Measurements from ENCODE around the gene SUMF1.

SUMF1 gene

DNA sequence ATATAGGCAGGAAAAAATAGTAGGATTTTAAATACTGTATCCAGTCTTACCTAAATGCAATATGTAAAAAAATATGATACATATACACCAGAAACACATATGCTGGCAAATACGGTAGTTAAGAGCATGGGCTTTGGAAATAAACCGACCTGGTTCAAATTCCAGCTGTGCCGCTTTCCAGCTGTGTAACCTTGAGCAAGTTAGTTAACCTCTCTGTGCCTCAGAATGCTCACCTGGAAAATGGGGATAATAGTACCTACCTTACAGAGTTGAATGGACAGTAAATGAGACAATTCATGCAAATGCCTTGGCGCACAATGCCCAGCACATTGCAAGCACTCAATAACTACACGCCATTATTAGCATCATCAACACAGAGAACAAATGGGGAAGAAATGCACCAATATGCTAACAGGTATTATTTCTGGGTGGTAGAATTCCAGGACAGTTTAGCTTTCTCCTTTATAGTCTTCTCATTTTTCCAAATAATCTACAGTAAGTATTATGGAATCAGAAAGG lies 50.6 kb downstream of the SUMF1 start:
- DNase-seq (ENCODE audit: low read depth): no peak

DNA sequence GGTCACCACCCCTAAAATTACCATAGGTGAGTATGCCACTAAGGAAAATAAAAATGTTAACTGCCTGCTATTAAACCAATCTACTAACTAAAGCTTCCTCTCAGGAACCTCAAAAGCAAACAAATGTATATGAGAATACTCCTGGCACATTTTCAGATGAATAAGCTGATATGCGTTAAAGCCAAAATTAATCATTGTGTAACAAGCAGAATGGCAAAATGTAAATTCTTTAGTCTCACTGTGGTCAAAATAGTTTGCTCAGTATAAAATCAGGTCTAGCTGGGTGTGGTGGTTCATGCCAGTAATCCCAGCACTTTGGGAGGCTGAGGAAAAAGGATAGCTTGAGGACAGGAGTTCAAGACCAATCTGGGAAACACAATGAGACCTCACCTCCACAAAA lies 53.6 kb downstream of the SUMF1 start:
- no peak for DNase-seq (ENCODE audit: low read depth)

DNA sequence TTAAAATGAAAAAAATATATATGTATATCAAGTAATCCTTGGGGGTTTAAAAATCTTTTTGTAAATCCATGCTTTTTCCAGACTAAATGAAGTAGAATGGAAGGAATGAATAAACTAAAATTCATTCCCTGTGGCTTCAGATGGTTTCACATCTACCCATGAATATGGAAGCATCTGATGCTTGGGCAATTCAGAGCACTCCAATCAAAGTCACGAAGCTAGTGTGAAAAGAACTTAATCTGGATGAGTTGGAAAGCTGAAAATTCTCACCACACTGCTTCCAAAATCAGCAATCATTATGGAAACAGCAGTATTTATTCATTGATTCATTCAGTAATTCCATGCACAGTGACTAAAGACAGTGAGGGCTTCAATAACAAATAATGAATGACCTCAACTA lies 55.2 kb downstream of the SUMF1 start:
- DNase-seq (ENCODE audit: low read depth): no peak

DNA sequence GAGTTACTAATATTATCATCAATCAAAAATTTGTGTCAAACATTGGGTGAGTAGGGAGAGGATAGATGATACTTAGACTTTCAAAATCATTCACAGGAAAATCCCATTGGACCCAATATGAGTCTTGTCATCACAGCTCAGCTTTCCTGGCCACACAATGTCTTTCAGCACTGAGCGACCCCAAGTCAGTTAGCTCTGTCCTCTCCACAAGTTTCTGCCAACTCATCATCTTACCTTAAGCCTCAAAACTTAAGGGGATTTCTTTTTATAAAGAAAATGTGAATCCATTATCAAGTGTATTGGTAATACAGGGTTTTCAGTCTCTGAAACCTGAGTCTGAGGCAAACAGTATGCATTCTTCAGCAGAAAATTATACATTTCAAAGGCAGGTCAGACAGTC lies 55.8 kb downstream of the SUMF1 start:
- DNase-seq (ENCODE audit: low read depth): no peak

DNA sequence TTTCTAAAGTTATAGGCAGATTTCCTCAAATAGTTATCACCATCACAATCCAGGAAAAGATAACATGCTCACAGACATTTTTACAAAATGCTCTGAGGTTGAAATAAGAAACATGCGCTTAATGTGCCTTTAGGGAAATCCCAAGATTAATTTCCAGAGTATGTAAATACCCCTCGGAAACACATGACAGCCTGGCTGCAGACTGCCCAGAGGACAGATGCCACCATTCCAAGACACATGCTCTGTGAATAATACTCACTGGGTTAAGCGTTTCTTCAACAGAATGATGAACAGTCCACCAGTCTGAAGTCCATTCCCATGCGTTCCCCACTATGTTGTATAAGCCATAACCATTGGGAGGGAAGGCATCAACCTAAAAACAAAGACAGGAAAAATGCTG lies 56.5 kb downstream of the SUMF1 start:
- DNase-seq (ENCODE audit: low read depth): no peak

DNA sequence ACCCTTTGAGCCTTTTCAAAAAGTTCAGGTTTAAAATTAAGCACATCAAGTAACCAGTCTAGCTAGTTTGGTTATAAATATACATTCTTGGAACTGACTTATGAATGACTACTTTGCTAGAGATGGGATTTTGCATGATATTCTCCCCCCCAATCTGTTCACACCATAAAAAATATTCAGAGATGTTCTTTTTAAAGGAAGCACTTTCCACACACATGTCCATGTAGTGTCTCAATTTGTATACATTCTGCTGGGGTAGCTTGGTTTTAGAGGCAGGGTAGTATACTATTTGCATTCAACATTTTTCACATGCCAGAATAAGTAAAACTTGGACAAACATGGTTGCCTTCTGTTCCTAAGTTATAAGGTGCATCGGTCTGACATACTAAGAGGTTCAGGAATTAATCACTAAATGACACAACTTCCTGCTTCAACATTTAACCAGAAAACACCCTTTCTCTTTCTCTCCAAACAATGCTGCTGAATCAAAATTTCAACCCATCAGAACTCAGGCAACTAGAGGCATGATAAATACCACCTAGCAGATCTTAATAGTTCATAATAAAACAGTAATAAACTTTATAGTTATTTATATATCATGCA lies 57.0 kb downstream of the SUMF1 start:
- no peak for DNase-seq (ENCODE audit: low read depth)

DNA sequence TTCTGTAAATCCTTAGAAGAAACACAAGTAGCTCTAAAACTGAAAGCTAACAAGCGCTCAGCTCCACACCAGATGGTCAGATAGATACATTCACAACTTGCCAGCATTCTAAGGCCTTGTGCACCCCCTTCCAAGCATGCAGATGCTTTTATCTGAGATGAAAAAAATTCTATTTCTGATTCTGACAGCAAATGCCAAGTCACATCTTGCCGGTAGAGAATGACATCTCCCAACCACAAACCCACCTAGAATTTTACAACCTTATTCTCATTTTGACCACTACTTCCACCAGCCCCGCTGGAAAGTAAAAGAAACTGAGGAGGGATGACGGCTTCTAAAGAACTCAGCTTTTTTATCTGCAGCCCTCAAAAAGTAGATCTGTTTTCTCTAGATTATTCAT lies 57.7 kb downstream of the SUMF1 start:
- no peak for DNase-seq (ENCODE audit: low read depth)

DNA sequence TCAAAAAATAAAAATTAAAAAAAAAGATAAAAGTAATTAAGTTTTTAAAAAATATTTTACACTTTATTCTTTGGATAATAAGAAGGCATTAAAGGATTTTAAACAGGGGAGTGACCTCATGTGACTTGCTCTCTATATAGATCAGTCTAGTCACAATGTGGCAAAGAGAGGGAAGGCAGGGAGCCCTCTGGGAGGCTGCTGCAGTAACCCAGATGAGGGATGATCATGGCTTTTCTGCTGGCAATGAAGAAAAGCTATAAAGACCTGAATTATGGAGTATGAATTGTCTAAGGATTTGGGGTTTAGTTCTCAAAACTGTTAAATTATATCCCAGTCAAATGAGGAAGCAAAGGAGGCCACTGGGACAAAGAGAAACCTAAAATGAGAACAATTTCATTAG lies 58.1 kb downstream of the SUMF1 start:
- no peak for DNase-seq (ENCODE audit: low read depth)

DNA sequence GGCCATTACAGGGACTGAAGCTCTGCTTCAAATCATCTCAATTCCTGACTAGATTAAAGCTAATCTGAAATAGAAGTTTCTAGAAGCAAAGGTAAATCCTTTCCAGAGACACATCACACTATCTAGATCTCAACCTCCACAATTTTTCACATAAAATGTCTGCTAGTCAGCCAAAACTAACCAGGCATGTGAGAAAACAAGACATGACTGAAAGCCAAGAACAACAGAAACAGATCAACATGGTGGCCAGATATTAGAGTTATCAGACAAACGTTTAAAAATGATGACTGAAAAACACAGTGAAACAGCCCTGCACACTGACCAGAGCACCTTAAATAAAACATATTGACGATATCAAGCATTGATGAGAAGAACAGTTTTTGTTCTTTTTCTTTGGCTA lies 59.1 kb downstream of the SUMF1 start:
- no peak for DNase-seq (ENCODE audit: low read depth)

DNA sequence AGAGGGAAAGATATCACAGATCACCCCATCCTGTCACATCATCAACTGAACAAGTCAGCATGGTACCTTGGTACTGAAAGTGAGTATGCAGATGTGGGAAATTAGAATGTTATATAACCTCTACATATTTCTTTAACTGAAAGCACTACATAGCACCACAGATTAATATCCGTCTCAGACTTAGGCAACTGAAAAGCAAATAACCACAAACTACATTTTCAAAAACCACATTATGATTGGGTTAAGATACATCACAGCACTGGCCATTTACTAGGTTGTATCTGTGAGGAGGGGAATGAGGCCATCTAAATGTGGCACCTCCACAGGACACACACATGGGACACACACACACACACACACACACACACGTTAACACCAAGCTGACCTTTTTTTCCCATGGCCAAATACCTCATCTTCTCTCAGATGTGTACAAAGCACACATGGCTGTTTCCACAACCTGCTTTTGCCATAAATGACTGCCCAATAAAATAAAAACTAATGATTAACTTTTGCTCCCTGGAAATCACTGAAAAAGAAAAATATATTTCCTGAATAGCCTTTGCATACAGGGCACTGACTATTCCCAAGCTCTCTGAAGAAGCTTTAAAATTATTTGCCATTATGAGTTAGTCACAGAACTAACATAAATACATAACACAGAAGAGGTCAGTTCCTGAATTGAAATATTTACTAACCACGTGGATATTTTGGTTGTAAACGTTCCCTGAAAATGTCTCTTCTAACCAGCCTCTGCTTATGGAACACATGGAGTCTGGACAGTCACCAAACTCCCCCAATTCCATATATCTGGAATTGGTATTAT lies 60.1 kb downstream of the SUMF1 start:
- DNase-seq (ENCODE audit: low read depth): no peak

DNA sequence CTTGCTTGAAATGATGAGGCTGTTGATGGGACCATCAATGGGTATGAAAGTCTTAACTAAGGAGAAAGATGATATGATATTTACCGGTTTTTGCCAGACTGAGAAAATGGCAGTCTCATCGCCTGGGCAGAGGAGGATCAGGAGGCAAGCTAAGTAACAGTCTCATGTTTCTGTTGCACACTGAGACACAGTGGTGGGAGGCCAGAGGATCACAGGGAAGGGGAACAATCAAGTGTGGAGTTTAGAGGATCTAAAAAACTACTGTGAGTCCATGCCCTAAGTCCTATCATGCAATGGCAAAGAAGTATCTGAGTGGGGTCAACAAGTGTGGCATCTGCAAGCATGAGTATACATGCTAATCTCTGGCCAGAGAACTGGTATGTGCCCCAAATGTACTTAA lies 62.2 kb downstream of the SUMF1 start:
- no peak for DNase-seq (ENCODE audit: low read depth)

DNA sequence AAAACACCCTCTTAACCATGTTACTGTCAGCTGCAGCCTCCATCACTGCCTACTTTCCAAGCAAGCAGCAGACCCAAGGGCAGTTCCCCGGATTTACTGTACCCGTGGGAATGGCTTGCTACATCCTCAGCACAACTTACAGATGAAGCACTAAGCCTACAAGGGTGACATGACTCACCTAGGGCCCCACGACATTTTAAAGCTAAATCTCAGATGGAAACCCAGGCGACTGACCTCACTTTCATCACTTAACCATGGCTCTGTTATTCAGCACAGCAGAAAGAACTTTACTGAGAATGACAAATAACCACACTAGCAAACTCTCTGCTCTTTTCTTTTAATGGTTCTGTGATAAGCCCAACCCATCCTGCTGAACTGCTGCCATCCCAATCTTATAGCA lies 65.6 kb downstream of the SUMF1 start:
- no peak for DNase-seq (ENCODE audit: low read depth)

DNA sequence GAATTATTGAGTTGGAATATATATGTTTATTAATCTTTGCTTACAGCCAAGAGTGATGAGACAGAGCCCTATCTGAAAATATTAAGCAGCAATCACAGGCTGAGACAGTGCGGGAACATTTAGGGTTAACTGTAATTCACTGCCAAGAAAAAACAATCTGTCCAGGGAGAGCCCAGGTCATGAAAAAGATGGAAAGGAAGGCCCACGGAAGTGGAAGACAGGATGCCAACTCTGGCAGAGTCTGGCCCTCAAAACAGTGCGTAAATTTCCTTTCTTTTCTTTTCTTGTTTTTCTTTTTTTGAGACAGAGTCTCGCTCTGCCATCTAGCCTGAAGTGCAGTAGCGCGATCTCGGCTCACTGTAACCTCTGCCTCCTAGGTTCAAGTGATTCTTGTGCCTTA lies 67.6 kb downstream of the SUMF1 start:
- DNase-seq (ENCODE audit: low read depth): no peak

DNA sequence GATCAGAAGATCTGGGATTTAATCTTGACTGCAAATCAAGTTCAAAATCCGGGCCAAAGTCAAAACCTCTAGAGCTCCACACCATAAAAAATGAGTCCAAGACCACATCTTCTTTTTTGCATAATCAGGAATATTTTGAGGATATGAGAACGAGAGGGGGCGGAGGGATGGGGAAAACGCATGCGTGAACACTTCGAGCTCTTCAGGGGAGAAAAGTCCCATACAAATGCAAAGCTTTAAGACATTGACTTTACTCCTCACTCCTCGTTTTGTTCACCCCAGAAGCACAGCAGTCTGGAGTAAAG lies 68.2 kb downstream of the SUMF1 start:
- DNase-seq (ENCODE audit: low read depth): no peak

DNA sequence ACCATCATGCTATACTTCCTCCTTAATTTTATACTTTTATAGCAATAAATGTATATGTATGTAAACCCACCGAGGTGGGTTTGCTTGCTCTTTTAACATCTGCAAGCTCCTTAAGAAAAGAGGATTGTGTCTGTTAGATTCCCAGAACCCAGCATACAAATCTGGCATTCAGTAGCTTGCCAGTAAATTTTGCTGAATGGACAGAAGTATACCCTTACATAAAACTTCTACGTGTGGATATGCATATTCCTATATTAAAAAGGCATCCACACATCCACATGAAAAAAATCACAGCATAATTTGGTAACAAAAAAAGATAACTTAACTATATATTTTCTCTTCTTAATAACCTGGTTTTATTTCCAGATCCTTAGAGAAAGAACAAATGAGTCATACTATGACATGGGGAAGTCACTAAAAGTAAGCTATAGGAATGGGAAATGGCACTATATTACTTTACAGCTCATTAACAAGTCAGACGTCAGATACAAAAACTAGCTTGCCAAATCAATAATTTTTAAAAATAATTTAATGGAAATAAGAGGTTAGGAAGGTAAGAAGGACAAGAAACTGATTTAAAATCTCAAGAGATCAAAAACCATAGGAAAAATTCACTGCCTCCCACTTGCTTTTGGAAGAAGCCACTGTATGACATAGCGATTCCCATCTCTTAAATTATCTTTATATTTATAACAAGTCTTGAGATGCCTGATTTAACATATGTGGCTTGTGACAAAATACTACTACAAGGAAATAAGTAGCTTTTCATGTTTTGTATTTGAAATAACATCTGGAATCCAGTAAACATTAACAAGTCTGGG lies 68.7 kb downstream of the SUMF1 start:
- no peak for DNase-seq (ENCODE audit: low read depth)

DNA sequence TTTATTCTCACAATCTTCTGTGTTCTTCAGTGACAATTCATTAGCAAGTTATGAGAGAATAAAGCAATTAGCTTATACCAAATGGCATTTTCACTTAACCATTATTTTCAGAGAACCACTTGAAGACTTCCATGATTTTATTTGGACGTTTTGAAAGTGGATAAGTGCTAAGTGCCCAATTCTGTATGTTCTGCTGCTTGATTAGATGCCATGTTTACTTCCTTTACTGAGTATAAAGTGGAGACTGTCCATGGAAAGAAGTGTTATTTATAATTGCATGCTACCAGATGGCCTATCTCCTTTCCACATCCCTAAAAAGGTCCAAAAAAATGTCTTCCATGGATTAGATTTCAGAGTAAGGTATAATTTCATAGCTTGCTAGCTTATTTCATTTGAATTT lies 69.6 kb downstream of the SUMF1 start:
- no peak for DNase-seq (ENCODE audit: low read depth)

DNA sequence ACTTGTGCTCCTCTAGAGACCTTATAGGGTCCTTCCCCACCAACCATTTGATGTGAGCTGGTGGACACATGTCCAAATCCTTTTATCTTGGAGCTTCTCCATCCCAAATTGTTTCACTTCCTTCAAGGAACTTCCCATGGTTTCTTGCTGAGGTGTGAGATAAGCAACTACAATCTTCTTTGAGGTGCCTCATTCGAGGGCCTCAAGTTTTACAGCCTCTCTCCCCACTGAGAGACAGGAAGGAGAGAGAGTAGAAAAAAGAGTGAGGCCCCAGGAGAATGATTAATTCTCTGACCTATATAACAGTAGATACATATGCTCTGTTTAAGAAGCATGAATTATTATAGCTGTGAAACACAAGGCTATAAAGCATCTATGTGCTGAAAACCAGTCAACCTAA lies 70.5 kb downstream of the SUMF1 start:
- DNase-seq (ENCODE audit: low read depth): no peak

DNA sequence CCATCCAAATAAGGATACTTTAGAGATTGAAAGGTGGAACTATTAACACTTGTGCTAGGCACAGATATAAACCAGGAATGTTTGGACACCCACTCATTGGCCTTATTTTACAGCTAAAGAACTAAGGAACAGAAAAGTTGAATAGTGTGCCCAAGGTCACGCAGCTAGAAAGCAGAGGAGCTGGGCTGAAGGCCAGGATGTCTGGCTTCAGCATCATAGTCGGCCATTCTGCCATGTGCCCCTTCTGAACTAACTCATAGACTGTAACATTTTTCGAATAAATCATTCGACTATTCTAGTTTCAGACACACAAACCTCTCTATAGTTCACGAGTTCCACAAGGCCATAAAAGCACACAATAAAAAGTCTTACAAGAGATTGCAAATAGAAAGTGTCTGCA lies 71.1 kb downstream of the SUMF1 start:
- DNase-seq (ENCODE audit: low read depth): no peak

DNA sequence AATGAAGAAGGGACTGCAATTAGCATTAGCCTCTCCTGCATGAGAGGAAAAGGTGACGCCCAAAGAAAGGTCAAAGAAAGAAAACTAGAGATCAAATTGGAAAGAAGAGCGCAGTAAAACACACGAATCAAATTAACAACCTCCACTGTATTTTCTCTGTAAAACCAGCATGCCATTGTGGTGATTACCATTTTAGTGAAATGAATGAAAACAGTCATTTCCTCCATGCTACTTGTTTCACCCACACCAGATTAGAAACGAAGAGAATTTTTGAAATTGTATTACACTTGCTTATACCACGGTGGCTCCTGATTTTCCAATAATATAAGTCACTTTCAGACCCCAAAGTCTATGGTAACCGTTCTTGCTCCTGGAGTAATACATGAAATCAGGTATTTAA lies 71.6 kb downstream of the SUMF1 start:
- no peak for DNase-seq (ENCODE audit: low read depth)

DNA sequence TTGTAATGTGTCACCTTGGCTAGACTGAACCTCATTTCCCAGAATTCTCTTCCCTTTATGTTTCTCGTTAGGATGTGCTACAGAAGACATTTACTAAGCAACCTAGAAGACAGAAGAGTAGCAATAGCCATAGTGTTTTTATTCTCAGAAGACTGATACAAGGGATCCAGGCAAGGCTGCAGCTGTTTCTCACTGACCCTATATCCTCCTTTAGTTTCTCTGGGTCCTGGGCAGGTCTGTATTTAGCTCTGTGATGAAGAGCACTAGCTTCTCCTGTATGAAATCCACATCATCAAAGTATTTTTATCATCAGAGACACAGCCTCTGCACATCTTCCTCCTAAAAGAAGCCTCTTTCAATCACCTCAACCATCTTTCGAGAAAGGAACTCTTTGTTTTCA lies 72.5 kb downstream of the SUMF1 start:
- DNase-seq (ENCODE audit: low read depth): no peak

DNA sequence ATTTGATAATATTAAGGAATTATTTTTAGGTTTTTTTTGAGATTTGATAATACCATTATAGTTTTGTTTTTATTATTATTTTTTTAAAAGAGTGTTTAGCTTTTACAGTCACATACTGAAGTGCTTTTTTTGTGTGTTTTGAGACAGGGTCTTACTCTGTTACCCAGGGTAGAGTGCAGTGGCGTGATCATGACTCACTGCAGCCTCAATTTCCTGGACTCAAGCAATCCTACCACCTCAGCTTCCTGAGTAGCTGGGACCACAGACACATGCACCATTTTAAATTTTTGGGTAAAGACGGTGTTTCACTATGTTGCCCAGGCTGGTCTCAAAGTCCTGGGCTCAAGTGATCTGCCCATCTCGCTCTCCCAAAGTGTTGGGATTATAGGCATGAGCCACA lies 73.0 kb downstream of the SUMF1 start:
- DNase-seq (ENCODE audit: low read depth): peak; percentile 3

DNA sequence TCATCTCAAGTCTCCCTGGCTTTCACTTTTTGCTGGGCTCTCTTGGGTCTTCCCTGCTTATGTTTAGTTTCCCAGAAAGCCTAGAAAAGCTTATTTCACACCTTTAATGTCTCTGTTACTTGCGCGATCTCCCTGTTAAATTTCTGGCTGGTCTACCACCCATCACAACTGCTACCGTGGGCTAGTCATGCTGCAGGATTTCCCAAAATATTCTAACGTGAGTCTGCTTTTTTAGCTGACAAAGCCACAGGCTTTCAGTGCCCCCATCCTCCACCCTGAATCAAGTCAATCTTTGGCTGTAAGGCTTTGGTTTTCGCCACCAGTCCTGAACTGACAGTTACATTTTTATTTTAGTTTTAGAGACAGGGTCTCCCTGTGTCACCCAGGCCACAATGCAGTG lies 74.1 kb downstream of the SUMF1 start:
- no peak for DNase-seq (ENCODE audit: low read depth)
